GM12891 (cell line): ENCODE results near the gene KCNMA1.

Experiments
- PAX5 ChIP-seq: IDR thresholded peaks from 2 replicates; pipeline ENCODE4 v1.6.1; 2011; ENCODE audit warnings: low read length, moderate library complexity, mild to moderate bottlenecking; ENCODE audit not compliant: insufficient read depth, severe bottlenecking
- POLR2AphosphoS5 ChIP-seq: IDR thresholded peaks from 2 replicates; pipeline ENCODE4 v1.6.1; 2011; ENCODE audit warnings: low read depth, low read length, control low read depth

GRCh38 chr10:77397103-77397502 lies 240.5 kb downstream of the KCNMA1 start:
- no peak for TF ChIP-seq POLR2AphosphoS5
- no peak for TF ChIP-seq PAX5
